ENCODE measurements around the gene FTO.

Gene FTO

DNA sequence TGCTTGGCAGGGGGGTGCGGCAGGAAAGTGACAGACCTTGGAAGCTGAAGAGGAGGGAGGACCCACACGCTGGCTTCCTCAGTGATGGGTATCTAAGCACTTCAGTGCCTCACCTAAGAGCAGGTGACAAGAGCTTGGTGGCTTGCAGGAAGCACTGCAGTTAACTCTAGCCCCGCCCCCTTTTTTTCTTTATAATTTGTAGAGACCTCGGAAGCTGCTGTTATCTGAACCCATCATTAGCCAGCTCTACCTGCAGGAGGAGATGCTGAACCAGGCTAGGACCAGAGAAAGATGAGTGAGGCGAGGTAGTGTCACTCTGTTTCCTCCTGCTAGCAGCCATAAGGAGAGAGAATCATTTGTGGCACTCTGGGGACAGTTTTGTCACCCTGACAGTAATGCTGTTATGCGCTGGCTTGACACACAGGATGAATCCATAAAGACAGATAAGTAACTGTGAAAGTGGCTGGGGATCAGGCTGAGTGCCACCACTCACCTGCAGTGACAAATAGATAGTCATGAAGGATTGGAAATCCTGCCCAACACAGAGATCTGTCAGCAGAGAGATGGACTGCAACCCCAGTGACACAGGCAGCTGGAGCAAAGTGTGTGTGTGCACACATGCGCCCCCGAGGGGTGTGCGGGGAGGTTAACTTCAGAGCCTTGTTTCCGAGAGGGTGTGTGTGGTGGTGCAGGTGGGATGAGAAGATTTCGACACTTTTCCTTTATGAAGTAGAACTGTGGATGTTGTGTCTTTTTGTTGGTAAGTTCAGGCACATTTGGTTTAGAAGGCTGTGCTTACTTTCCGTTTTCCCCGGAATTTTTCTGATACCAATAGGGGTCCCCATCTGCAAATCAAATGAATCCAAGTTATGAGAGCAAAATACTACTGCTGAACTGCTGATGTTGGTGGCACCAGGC is 358.7 kb downstream of the FTO start:
- DNase-seq: no peak

DNA sequence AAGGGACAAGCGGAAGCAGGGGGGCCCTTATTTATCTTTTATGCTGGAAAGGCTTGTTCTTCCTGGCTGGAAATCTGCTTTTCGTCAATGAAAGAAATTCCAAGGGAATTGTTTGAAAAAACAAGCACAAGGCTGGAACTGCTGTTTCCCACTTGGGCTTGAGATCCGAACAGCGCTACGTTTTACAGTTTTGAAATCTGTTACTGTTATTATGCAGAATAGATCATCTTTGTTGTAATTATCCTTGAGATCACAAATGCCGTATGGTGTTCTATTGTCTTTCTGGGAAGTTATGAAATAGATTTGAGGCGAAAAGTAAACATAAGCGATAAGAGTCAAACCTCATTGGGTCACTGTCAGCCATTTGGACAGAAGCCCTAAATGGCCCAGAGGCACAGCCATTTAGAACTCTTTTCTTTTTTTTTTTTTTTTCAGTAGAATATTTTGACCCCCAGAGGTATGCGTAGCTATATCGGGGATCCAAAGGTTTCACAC is 359.4 kb downstream of the FTO start:
- DNase-seq: no peak

DNA sequence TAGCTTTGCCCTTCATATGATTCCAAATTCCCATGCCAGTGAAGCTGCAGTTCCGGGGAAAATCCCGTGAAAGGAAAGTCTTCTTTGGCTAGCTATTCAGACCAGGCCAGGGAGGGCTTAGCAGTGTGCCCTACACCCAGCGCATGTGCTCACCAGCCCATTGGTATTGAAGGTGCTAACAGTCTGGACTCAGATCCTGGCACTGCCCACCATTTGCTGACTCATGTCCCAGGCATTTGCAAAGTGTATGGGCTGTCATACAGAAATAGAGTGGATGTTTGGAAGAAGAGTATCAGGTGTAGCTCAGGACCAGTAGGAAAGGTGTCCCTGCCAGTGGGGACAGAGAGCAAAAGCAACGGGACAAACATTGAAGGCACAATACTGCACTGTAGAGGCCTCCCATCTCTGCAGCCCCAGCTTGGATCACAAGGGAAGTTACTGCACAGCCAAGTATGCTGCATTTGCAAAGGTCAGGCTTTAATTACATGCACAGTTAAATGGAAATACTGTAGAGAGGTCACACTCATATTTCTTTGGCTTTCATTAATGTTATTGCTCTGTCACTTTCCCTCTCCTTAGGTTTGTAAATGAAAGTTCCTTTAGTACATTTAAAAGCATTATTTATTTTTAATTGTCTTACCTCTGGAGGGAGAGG is 362.6 kb downstream of the FTO start:
- no peak for DNase-seq

DNA sequence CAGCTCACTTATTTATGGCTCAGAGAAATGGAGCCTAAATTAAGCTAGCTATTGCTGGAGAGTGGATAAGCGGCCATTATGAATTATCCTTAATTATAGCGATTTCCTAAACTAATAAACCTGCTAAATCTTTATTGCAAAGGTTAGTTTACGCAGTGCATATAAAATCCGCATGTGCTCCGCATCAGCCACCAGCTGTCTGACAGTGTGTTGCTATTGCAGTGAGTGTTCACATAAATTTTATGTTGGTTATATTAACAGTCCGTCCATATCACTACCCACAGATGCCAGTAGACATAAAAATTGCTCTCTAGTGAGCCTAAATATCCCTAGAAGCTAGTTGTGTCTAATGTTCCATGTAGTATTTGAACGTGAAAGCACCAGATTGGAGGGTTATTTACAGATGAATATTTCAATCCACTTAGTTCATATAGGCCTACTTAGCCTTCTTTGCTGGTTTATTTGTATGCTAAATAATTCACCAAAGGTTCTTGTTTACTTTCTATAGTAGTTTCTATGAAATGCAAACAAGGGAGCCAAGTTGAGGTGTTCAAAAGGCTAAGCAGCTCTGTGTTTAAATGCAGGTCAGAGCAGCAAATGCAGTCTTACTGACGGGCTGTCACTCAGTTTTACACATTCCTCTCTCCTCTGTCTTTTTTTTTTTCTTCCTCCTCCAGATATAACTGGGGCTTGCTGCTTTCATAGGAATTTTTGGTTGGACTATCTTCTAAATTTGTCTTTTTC is 363.5 kb downstream of the FTO start:
- DNase-seq: no peak

DNA sequence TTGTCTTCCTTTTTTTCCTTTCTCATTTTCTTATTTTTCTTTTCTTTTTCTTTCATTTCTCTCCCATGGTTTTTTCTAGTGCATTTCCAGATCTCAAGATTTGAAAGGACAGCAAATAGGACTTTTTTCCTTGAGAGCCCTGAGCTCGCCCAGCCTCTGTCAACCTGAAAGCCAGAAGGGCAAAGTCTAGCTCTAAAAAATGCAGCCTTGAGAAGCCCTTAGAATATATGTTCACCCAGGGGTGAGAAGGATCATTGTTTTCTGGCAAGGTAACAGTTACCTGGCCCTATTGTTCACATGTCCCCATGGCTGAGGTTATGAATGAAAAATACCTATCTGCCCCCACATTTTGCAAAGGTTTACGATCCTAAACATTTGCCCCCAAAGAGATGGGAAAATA is 364.3 kb downstream of the FTO start:
- no peak for DNase-seq

DNA sequence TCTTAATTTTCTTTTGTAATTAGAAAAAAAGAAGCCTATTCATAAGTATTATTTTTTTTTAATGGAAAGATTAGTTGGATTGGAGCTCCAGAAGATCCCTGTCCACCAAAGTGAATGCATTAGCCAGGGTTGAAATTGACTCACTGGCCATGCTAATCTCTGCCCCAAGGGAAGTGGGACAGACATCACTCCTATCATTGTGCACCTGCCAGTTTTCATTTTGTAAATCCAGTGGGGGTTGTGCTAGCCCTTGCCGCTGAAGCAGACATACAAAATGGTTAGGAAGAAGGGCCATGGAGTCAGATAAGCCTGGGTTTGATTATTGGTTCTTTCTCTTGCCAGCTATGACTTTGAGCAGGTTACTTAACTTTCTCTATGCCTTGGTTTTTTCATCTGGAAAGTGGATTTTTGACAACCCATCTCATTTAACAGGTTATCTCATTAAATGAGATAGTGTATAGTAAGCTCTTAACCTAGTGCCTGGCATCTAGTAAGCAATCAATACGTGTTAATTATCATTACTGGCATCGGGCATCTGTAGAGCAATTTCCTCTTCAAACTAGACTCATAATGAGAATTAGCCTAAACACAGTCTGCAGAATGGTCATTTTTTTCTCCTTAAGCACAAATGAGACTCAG is 365.8 kb downstream of the FTO start:
- no peak for DNase-seq

DNA sequence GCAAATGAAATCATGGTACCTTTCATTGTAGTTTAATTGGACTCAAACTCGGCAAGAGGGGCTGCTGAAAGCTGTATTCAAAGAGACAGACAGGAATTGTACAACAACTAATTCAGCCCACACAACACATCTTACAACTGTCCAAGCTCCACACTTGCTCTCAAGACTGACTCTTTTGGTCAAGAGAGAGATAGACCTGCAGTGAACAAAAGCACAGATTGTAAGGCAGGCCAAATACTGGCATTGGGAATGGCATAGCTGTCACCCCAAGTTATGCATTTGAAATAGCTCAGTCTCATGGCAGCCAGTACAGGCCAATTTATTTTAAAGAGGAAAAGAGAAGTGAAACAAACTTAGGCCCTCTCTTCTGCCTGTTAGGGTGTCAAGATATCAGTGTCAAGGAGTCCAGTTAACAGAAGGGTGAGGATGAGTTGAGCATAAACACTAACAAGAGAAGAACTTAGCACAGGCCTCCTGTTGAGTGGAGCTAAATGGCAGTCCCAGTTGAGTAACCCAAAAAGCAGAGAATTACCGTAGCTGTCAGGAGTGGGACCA is 366.9 kb downstream of the FTO start:
- no peak for DNase-seq

DNA sequence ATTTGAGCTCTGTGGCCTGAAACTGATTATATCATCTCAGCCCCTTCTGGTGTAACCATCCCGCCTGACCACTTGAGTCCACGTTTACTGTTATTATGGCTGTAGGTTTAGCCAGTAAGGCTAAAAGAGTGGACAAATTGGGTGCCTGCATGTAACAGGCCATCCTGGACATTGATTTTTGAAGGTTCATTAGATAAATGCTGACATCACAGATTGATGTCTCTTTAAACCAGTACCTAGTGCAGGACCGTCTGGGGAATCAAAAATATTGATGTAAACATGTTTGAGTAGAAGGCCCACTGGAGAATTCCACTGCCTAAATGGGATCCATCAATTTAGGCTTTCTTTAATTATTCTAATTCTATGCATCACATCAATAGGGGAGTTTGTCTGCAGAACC is 367.6 kb downstream of the FTO start:
- no peak for DNase-seq

DNA sequence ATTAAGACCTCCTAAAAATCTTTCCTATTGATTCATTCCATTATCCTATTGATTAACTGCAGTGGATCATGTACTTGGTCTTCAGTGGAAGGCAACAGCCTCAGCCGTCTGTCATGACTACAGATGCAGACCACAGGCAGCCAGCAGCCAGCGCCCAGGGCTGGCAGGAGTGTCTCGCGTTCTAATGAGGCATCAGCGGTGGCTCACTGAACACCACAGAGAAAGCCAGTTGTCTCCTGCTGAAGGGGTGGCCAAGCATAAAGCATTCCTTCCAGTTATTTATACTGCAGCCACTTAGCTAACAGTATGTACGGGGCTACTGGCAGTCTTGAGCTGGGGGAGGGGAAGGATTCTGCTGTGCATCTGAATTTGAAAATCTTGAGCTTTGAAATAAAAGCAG is 368.3 kb downstream of the FTO start:
- DNase-seq: no peak

DNA sequence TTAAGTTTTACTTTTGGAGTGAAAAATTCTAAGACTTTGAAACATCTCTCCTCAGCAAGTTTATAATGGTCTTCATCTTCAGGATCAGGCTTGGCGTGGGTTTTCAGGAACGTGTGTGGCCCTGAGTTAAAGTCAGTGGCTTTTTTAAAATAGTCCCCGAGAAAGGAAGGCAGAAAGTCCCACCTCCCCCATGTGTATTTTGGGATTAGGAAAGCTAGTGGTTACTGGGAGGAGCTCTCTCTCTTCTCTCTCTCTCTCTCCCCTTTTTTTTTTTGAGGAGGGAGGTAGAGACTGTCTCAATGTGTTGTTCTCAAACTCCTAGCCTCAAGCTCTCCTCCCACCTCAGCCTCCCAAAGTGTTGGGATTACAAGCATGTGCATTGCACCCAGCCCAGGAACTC is 369.4 kb downstream of the FTO start:
- DNase-seq: no peak

DNA sequence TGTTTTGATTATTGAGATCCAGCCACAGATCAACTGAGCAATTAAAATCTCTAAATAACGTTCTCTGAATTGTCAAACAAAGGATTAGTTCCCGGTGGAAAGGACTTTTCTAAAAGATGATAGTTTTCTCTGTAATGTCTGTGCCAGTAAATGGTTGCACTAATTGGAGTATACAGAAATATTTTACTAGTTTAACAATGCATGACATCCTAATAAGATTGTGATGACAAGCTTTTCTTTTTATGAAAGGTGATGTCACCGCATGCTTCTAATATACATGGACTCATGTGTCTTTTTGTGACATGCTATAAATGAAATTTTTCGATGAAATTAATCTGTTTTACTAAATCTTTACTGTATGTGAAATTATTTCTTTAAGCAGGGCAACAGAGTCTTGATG is 371.5 kb downstream of the FTO start:
- DNase-seq: no peak

DNA sequence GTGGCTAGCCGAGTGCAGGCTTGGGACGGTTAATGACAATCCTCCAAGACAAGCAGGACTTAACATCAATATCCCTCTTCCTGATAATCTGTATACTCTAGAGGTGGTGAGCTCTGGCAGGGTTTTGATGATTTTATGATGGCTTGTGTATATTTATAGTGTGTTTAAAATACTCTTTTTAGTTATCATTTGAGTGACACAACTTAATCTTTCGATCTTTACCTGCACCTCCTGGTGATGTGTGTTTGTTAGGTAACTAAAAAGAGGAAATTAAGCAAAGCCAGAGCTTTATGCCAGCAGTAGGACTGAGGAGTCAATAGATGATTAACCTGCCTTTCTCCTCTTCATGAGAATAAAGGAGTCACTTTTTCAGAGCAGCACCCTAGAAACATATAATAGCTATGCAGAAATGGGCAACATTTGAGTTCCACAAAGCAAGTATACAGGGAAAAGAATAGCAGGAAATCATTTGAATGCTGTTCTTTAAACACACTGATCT is 372.1 kb downstream of the FTO start:
- no peak for DNase-seq

DNA sequence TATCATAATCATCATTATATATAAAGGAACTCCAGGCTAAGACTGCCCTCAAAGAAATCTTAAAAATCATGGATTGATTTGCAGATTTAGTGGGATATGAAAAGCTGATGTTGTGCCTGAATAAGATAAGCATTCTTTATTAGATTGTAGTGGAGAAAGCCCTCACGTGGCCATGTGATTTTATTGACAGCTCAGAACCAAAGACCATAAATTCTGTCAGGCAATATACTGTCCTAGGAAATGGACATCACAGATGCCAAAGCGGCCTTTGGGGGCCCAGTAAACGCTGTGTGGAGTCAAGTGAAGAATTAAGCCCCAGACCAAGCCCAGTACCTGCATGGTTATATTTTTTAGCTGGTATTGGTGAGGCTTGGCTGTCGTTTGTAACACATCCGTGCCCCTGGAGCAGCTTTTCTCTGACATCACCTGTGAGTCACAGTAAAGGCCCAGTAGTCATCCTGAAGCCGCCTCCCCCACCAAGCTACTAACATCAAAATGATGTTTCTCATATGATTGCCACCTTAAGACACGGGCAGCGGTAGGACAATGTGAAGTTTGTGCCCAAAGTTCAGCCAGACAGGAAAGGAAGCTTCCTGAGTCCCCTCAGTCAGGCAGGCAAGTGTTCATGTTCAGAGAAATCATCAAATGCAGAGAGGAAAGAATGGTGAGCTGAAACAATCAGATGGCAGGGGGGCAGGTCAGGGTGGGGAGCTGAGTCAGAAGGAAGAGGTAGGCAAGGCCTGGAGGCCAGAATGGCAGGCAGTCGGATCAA is 373.3 kb downstream of the FTO start:
- no peak for DNase-seq

DNA sequence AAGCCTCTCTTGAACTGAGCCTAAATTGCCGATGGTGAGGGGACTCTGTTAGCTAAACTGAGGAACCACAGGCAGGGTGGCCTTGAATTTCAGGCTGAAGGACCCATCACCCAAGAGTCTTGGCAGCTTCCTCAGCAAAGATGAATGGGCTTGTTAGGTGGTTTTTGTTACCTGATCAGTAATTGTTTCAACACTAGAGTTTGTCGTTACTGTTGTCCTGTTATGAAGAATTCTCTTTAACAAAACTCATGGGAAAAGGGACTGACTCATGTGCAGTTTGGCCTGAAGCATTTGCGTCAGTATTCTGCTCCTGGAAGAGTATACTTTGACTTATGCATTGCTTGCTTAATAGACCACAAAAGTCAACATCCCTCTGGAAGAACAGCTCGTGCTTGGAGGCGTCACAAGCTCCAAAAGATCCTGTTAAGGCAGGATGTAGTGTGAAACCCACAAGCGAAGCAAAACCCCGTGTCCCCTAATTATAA is 376.6 kb downstream of the FTO start:
- DNase-seq: no peak

DNA sequence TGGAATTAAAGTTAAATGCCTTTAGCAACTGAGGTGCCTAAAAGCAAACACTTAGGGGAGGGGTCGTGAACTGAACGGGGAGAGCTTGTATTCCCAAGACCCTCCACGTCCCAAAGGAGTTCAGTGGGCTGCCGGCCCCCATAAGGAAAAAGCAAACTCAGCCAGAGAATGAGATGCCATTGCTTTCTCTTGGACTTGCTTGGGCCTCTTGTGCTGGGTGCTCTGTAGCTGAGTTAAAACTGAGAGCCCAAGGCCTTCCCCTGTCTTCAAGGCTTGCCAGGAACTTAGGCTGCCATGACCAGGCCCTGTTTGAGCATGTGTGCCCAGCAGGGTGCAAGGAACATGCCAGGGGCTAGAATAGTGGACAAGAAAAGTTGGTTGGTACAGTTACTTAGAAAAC is 382.8 kb downstream of the FTO start:
- DNase-seq: no peak

DNA sequence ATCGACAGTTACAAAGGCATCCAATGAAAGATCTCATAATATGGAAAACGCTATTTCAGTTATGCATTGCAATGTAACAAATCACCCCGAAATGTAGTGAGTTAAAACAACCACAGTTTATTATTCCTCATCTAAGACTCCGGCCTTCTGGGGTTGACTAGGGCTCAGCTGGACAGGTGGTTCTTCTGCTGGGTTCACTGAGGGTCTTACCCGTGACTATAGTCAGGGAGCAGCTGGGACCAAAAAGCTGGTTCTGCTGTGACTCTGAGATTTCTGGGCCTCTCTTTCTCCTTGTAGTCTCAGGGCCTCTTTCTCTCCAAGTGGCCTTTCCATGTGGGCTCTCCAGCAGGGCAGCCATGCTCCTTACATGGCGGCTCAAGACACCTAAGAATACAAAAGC is 386.6 kb downstream of the FTO start:
- no peak for DNase-seq

DNA sequence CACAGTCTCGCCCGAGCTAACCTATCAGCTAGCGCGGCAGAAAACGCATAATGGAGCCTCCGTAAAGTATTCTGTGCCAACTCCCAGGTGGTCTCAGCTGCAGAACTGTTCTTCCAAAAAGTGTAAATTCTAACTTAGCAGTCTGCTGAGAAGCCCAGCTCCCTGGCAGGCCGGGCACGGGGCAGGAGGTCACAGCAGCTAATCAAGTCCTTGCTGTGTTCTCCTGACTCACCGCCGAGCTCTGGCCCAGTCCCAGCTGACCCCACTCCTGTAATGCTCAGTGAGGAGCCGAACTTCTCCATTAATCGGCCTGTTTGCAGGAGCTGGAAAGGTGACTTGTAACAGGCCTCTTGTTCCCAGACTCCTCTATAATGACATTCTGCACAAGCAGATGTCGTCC is 389.3 kb downstream of the FTO start:
- no peak for DNase-seq

DNA sequence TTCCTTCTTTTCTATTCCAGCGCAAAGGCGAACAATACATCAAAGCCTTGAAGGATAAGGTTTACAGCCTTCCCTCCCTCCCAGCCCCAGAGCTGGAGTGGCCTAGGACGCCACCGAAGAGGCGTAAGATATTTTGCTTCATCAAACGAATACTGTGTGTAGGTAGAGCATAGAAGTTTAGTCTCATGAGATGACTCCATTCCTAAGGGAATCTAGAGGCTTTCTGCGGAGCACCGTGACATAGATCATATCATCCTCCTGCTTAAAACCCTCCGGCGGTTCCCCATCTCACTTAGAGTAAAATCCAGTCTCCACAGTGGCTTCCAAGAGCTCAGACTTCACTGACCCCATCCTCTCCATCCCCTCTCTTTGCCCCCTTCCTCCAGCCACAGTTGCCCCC is 390.7 kb downstream of the FTO start:
- DNase-seq: no peak

DNA sequence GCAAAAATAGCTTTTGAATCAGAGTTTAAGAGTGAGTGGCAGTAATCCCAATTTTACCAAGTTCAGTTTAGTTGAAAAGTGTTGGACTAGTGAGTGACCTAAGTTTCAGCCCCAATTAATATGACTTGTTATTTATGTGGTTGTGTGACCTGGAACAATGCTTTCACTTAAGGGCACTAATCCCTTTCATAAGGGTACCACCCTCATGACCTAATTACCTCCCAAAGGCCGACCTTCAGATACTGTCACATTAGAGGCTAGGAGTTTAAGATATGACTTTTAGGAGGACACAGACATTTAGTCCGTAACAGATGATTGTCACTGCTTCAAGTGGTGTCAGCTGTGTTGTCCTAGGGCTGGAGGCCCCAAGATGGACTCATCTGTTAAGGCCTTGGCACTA is 392.7 kb downstream of the FTO start:
- no peak for DNase-seq

DNA sequence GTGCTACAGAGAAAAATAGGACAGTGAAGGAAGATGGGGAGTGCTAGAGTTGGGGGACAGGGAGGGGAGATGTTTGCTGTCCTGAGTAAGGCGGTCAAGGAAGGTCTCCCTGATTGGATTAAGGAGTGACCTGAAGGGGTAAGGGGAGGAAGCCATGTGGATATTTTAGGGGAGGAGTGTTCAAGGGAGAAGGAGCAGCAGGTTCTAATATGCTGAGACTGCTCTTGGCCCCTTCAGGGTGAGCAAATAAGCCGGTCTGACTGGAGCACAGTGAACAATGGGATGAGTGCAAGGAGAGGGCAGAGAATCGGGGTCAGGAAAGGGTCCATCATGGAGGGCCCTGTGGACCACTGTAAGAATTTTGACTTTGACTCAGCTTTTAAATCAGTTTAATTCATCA is 393.8 kb downstream of the FTO start:
- no peak for DNase-seq

DNA sequence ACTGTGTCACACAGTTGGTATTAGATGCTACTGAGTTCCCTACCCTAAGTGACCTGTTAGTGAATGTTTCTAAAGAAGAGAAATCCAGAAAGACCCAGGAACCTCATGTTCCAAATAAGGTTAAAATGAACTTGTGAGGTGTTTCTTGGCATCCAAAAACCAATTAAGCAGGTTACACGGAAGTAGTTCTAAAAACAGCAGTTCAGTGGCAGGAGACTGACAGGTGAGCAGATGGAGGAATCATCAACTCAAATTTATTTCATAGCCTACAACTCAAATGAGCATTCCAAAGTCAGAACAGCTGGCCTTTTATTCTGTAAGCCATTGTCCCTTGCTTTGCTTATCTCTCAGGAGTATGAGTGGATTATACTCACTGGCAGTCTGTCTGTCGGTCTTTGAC is 394.3 kb downstream of the FTO start:
- DNase-seq: no peak

DNA sequence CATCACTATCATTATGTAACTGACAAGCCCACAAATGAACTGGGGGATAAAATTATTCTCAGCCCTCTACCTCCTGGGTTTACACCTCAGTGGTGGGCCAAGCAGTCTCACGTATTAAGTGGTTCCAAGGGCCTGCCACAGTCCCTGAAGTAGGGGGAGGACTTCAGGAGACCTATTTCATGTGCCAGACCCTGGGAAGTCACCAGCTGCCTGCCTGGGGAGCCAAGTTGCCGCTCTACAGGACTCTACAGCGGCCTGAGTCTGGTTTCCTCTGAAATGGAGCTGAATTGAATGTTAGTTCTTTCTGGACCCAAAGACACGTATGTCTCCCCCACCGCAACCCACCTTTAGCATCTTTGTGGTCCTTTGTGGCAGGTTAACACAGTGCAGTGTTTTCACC is 395.7 kb downstream of the FTO start:
- no peak for DNase-seq
